ENCODE measurements around the gene RRM2.
"Not testable (repeated sequence)": the region's sequence is repeated elsewhere in the genome, so short reads cannot be mapped to it uniquely, and the experiment has no call there.

The RRM2 gene

DNA sequence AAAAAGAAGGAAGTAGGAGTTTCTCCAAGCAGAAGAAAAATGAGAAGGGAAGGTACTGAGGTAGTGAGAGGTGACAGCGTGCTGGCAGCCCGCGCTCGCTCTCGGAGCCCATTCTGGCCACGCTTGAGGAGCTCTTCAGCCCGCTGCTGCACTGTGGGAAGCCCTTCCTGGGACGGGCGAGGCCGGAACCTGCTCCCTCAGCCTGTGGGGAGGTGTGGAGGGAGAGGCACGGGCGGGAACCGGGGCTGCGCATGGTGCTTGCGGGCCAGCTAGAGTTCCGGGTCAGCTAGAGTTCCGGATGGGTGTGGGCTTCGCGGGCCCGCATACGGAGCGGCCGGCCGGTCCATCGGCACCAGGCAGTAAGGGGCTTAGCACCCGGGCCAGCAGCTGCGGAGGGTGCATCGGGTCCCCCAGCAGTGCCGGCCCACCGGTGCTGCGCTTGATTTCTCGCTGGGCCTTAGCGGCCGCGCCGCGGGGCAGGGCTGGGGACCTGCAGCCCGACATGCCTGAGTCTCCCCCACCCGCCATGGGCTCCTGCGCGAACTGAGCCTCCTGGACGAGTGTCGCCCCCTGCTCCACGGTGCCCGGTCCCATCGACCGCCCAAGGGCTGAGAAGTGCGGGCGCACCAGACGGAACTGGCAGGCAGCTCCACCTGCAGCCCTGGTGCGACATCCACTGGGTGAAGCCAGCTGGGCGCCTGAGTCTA lies 31.2 kb upstream of the RRM2 start:
- no peak for DNase-seq

DNA sequence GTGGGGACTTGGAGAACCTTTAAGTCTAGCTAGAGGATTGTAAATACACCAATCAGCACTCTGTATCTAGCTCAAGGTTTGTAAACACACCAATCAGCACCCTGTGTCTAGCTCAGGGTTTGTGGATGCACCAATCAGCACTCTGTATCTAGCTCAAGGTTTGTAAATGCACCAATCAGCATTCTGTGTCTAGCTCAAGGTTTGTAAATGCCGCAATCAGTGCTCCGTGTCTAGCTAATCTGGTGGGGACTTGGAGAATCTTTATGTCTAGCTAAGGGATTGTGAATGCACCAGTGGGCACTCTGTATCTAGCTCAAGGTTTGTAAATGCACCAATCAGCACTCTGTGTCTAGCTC lies 30.7 kb upstream of the RRM2 start:
- DNase-seq, result not testable (repeated sequence)

DNA sequence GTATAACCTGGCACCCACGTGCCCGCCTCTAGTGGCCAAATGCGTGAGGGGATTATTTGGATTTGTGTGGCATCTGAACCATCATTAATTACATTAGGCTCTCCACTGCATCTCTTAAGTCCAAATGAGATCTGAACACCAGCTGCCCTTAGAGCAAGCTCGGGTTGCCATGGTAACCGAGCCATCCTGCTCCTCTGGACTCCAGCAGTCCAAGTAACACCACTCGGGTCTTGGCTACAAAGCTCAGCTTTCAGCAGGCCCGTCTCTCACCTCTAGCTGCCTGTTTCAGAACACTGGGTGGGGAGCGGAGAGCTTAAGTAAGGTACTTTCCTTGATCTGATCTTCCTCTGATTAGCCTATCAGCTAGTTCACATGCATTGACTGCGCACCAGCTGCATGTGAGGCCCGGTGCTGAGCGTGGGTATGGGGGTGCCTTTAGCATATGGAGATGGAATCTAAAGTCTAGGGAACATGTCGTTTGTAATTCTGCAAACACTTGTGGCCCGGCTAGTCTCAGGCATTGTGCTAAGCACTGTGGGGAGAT lies 28.2 kb upstream of the RRM2 start:
- DNase-seq, result no peak

DNA sequence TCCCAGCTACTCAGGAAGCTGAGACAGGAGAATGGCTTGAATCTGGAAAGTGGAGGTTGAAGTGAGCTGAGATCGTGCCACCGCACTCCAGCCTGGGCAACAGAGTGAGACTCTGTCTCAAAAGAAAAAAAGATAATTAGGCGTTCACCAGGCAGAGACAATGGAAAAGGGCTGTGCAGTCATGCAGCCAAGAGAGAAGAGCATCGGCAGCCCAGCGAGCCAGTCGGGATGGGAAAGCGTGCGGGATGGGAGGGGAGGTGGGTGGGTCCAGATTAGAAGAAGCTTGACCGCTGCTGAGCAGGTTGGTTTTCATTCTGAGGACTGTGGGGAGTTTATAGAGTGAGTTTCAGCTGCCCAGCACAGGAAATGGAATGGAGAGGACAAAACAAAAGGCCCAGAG lies 27.4 kb upstream of the RRM2 start:
- no peak for DNase-seq

DNA sequence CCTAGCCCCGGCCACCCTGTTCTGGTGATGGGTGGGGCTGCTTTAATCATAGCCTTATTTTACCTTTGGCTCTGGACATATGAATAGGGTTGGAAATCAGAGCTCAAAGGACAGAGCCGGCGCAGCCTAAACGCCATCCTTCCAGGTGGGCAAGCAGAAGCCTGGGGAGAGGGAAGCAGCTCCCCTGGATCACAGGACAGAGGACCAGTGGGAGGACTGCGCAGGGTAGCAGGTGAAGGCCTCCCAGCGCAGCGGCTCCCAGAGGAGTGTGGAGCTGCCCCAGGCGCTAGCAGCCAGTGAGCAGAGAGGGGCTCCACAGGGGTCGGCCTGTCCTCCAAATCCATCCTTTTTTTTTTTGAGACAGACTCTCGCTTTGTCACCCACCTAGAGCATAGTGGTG lies 25.9 kb upstream of the RRM2 start:
- no peak for DNase-seq

DNA sequence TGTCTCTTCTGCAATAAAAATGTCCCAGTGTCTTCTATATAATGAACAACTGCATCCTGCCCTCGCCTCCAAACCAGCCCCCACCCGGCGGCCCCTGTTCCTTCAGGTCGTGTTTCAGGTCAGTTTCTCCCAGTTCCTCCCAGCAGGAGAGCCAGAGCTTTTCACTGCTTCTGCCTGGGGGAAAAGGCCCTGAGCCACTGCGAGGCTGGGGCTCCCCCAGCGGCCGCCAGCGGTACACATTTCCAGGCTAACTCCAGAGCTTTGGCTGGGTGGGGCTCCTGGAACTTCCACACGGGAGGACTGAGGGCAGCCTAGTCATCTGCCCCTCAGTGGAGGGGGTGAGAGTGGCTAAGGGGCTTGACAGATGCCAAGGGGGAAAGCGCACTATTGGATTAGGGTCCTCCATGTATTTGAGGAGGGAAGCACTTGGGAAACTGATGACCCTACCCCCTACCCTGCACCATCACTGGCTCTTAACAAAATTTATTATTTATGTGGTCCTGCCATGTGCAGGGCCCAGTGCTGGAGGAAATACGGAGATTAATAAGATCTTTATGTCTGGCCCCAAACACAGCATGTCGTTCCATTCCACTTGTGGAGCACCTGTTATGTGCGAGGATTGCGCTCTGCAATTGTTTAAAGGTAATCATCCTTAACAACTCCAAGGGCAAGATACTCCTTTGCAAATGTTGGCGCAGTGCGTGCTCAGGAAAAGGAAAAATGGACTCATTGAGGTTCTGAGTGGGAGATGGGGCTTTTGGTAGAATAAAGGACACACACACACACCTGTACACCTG lies 25.0 kb upstream of the RRM2 start:
- no peak for DNase-seq

DNA sequence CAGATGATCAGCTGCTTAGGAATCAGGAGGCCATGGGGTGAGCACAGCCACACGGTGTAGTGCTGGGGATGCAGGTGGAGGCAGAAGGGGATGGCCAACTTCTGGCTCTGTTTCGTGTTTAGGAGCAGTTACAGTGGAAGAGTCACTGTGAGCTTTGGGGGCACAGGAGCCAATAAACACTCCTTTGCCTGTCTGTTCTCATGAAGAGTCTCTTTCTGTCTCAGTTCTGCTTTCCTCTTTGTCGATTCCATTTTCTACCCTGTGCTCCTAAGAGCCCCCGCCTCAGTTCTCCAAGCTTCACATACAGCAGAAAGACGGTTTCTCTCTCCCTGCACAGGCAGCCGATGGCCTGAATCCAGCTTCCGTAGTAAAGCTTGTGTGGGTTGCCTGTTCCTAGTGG lies 21.0 kb upstream of the RRM2 start:
- no peak for DNase-seq

DNA sequence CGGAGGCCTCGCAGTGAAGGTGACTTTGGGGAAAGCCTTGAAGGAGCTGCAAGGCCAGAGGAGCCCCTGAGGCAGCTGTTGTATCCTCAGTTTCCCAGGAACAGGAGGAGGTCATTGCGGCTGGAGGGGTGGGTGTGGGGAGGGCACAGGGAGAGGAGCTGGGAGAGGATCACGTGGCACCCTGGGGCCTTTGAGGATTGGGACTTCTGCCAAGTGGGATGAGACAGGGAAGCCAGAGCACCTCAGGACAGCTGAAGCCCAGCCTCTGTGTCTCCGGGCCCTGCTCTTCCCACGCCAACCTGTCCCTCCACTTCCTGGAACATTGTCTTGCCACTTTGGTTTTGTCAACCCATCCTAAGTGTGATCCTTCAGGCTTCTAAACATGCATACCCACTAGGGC lies 19.4 kb upstream of the RRM2 start:
- DNase-seq, result no peak

DNA sequence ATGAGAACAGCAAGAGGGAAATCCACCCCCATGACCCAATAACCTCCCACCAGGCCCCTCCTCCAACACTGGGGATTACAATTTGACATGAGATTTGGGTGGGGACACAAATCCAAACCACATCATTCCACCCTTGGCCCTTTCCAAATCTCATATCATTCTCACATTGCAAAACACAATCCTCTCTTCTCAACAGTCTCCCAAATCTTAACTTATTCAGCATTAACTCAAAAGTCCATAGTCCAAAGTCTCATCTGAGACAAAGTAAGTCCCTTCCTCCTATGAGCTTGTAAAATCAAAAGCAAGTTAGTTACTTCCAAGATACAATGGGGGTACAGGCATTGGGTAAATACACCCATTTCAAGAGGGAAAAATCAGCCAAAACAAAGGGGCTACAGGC lies 17.6 kb upstream of the RRM2 start:
- not testable (repeated sequence) for DNase-seq

DNA sequence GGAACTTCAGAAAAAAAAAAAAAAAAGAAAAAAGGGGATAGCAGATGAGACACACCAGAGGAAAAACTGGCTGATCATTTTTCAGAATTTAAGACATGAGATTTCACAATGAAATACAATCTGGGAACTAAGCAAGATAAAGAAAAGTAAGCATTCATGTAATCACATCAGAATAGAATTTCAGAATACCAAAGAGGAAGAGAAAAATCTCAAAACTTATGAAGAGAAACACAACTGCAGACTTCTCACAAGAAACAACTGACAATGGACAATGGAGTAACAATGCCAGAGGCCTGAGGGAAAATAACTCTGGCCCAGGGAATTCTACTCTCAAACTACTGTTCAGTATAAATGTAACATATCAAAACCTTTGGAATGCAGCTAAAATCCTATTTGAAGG lies 13.2 kb upstream of the RRM2 start:
- no peak for DNase-seq

DNA sequence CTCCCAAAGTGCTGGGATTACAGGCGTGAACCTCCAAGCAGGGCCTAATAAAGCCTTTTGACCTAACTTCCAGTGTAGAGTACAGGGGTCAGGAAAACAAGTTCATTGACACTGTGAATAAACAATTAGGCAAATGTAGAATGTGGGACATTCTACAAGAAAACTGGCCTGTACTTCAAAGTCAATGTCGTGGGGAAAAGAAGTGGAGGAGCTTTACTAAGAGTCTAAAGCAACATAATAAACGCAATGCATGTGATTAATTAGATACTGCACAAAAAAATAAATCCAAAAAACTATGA lies 3.6 kb upstream of the RRM2 start:
- DNase-seq, result no peak

DNA sequence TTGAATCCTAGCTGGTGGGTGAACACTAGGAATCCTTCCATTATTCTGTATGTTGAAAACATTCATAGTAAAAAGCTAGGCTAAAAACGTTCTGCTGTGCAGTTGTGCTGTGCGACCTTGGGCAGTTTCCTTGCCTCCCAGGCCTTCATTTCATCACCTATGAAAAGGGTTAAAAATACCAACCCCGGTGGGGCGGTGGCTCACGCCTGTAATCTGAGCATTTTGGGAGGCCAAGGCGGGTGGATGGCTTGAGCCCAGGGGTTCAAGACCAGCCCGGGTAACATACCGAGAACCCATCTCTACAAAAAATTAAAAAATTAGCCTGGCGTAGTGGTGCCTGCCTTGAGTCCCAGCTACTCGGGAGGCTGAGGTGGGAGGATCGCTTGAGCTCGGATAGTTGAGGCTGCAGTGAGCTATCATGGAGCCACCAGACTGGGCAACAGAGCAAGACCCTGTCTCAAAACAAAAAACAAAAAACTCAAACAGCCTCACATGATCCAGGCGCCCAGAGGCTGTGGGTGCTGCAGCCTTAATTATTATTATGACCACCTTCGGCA lies 2.9 kb upstream of the RRM2 start:
- DNase-seq, result no peak

DNA sequence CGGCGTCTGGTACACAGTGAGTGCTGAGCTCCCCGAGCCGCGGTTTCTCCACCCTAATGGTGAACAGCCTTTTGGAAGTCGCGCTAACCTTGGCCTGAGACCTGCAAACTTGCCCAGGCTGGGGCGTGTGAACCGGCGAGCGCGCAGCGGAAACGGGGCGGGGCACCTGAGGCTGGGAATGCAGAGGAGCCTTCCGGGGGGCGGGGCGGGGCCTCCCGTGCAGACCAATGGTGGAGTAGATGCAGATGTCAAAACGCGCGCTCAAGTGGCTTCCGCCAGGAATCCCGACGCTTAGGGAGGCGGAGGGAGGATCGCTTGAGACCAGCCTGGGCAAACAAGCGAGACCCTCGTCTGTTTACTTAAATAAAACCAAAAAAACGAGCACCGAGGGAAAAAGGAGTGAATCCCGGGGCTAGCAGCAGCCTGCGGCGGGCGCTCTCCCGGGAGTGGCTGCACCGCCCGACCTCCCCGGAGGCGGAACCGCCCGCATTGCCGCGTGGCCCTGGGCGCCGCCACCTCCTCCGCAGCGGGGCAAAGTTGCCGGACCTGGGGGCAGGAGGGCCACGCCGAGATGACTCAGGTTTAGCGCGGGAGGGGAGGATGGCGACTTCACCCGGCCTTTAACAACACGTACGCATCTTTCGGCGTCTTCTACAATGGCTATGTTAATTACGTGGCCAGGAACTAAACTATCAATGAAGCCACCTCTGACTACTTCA lies 2.2 kb upstream of the RRM2 start:
- DNase-seq, result no peak

DNA sequence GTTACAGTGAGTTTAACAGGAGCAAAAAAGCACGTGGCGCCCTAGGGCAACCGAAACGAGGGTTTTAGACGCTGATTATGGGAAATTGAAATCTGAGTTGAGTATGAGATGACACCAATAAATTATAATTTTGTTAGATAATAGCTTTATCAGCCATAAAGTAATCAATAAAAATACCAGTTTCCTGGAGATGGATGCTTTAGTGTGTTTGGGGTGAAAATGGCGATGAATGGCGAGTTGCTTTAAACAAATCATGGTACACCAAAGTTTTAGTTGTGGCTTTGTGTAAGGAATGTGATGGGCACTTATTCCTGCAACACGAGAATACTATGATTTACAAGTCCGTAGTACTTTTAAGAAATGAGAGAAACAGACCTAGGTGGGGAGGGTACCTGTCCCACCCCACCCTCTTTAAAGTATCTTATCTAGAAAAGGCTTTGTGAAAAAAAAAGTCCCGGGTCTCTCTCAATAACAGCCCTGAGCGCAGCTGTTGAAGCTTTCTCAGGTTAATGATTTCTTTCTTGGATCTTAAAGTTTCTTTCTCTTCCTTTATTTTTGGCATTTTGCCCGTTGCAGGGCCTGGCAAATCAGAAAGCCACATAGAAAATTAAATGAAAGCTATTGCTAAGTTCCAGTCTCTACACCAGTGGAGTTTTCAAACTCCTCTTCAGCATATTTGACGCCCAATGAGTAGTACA lies 1.5 kb upstream of the RRM2 start:
- no peak for DNase-seq

DNA sequence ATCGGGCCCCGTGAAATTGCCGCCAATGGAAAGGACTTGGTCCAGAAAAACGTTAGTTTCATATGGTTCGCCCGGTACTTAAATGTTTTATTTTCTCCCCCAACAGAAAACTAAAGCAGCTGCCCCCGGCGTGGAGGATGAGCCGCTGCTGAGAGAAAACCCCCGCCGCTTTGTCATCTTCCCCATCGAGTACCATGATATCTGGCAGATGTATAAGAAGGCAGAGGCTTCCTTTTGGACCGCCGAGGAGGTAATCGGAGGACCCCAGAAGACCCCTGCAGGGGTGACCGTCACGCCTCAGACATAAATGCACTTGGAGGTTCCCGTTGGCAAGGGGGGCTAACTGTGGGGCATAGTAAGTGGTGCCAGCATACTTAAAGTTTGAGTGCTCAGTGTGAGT lies 742 bp downstream of the RRM2 start:
- DNase-seq, result no peak

DNA sequence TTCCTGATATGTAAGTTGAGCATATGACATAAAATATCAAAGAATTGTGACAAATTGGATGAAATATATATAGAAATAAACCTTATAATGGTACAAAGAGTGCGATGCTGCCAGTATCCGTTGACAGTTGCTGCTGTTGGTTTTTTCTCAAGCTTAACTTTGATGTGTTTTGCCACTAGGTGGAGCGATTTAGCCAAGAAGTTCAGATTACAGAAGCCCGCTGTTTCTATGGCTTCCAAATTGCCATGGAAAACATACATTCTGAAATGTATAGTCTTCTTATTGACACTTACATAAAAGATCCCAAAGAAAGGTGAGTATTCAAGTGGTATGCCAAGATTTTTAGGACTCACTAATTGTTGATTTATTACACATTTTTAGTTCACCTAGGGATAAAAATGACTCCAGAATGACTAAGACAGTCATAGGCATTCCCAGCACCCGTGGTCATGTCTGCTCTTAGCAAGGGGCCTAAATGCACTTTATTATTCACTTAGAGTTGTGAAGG lies 2.1 kb downstream of the RRM2 start:
- no peak for DNase-seq

DNA sequence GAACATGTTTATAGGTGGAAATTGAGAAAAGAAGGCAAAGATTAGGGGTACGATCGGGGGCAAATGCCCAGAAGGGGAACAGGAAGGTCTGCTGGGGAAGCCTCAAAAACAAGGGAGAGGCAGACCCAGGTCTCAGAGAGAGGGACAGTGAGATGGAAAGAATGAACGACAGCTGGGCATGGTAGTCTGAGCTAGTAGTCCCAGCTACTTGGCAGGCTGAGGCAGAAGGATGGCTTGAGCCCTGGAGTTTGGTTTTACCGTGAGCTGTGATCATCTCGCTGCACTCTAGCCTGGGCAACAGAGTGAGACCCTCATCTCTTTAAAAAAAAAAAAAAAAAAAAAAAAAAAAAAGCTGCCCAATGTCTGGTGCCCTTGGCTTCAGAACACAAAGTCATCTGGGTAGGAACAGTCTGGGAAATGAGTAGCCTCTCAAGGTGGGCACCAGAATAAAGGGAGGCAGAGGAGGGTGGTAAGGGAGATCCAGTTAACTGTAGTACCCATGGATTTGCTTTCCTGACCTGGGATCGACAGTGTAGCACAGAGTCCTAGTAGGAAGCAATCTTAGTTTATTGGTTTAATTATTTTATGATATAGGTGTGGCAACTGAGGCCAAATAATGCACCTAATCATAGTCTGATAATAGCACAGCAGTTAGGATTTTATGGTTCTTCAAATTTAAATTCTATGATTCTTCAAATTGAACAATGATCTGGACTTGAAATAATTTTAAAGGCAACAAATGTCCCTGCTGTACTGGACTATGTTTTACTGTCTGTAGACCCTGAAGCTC lies 3.5 kb downstream of the RRM2 start:
- no peak for DNase-seq

DNA sequence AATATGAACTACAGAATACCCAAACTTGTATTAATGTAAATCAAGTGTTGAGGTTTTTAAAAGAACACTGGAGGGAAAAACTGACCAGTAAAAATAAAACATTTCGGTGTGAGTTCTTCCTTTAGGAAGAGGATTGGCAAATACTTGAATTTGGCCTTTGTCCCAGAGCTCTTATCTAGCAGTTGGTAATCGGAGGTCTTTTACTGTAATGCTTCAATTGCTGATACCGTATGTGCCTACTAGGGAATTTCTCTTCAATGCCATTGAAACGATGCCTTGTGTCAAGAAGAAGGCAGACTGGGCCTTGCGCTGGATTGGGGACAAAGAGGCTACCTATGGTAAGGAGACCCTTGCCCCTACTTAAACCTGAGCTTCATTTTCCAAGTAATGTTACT lies 4.1 kb downstream of the RRM2 start:
- DNase-seq, result no peak

DNA sequence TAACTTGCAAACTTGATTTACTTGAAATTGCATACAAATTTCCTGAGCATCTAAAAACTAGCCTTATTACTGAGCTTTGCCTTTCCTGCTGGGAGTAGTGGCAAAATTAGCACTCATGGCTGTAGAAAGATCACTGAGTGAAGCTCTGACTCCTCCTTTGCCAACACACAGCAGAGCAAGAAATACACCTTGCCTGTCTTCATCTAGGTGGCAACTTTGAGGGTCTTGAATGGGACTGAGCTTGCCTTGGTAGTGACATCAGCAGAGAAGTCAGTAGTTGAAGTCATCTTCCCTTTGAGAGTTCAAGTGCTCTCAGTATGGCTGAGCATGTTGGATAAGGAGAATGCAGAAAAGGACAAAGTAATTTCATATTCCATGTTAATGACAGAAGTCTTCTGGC lies 5.9 kb downstream of the RRM2 start:
- DNase-seq, result no peak

DNA sequence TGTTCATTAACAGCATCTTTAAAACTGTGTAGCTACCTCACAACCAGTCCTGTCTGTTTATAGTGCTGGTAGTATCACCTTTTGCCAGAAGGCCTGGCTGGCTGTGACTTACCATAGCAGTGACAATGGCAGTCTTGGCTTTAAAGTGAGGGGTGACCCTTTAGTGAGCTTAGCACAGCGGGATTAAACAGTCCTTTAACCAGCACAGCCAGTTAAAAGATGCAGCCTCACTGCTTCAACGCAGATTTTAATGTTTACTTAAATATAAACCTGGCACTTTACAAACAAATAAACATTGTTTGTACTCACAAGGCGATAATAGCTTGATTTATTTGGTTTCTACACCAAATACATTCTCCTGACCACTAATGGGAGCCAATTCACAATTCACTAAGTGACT lies 7.0 kb downstream of the RRM2 start:
- no peak for DNase-seq

DNA sequence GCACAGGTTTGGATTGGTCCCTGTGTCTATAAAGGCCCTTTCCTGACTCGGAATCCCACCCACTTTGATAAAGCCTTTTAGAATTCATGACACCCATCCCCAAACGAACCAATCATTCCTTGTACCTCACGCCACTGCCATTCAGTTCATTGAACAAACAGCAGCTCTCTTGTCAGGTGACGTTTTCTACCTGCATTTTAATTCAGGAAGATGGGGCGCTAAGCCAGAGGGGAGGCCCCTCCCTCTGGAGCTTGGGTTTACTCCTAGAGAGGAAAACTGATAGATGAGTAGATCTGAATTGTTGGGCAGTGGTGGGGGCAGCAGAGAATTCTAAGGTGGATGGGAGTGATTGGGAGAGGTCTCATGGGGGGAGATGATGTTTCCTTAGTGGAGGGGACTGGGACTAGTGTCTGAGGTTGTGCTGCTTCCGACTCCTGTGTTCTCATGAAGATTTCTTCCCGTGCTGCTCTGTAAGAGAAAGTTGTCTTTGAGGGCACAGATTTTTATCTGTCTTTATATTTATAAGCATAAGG lies 9.6 kb downstream of the RRM2 start:
- no peak for DNase-seq

DNA sequence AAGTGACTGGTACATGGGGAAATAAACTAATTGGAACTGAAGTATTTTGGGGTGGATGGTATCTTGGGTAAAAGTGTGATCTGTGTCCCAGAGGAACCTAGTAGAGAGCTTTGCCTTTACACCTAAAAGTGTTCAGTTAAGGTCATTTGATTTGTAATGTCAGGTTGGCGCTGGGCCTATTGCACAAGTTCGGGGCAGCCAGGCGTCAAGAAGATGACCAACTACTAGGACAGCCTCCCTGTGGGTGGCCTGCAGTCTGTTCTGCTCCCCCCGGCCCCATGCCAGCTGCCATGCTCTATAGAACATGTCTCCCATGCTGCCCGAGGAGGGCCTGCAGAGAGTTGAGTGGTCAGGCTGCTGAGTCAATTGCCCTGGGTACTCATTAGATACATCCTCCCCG lies 10.1 kb downstream of the RRM2 start:
- no peak for DNase-seq

Data from cortex of kidney (tissue), 1 donor.